DND-41 (cell line): ENCODE measurements around the gene PADI4.

Source experiments
- EZH2 ChIP-seq: IDR thresholded peaks from 3 replicates; pipeline ENCODE4 v1.6.1; 2012; ENCODE audit warnings: borderline replicate concordance, low read depth, mild to moderate bottlenecking, moderate library complexity, low read length, inconsistent platforms; ENCODE audit not compliant: severe bottlenecking
- TF ChIP-seq, protein P1 (sequence below): IDR thresholded peaks from 2 replicates; pipeline ENCODE4 v1.5.1; 2012; ENCODE audit warnings: borderline replicate concordance, low read length, moderate library complexity, mild to moderate bottlenecking; ENCODE audit not compliant: poor library complexity, severe bottlenecking; ENCODE audit errors: extremely low read depth

DNA sequence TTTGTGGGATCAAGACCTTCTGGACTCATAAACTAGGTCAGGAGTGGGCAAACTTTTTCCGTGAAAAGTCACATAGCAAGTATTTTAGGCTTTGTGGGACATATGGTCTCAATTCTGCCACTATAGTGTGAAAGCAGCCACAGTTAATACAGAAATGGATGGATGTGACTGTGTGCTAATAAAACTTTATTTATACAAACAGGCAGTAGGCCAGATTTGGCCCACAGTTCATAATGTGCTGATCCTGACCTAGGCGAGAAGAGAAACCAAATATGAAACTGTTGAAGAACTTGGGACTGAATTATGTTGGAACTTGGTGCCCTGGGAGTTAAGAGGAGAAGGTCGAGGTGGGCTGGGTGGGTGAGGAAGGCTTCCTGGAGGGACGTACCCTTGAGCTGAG is 42.0 kb upstream of the PADI4 start:
- no peak for TF ChIP-seq EZH2
- TF ChIP-seq, protein P1, sequence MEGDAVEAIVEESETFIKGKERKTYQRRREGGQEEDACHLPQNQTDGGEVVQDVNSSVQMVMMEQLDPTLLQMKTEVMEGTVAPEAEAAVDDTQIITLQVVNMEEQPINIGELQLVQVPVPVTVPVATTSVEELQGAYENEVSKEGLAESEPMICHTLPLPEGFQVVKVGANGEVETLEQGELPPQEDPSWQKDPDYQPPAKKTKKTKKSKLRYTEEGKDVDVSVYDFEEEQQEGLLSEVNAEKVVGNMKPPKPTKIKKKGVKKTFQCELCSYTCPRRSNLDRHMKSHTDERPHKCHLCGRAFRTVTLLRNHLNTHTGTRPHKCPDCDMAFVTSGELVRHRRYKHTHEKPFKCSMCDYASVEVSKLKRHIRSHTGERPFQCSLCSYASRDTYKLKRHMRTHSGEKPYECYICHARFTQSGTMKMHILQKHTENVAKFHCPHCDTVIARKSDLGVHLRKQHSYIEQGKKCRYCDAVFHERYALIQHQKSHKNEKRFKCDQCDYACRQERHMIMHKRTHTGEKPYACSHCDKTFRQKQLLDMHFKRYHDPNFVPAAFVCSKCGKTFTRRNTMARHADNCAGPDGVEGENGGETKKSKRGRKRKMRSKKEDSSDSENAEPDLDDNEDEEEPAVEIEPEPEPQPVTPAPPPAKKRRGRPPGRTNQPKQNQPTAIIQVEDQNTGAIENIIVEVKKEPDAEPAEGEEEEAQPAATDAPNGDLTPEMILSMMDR, result no peak
